ENCODE data around the gene IFRD2.

Gene IFRD2

DNA sequence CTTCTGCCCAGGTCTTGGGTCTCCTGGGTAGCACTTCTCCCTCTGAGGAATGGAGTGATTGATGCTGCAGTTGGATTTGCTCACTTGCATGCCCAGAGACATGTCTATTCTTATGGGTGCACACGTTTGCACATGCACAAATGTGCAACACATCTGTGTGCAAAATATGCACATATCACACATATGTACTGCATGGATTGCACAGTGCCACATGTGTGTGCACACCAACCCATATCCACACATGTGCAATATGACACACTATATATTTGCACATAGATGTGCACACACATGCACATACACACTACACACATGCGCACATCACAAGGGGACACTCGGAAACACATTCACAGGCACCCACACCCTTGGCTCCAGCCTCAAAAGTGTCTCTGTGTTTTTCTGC, 24.0 kb downstream of the IFRD2 start:
- H3K4me1 ChIP-seq (ENCODE audit: control insufficient read depth in 2 of 2, insufficient read depth in 2 of 2, low read length in 2 of 2), result peaks cover 66 to 75% of the 10 kb centered on the region in 2 donors
- peak overlapping the region; percentile 75 to 93 for H3K9ac ChIP-seq (ENCODE audit: low read depth in 1 of 2, low read length in 2 of 2)
- no peaks in the 10 kb centered on the region for H3K27me3 ChIP-seq (ENCODE audit: control insufficient read depth in 2 of 2, insufficient read depth in 2 of 2, low read length in 2 of 2)
- H3K27ac ChIP-seq (ENCODE audit: low read depth in 2 of 2, low read length in 2 of 2), result peak overlapping the region; percentile 96 to 97
- peak overlapping the region; percentile 71 to 79 for H3K4me3 ChIP-seq (ENCODE audit: low read length in 2 of 2)
- H3K9me3 ChIP-seq (ENCODE audit: control insufficient read depth in 2 of 2, low read length in 2 of 2), result no peaks in the 10 kb centered on the region
- H3K36me3 ChIP-seq (ENCODE audit: control insufficient read depth in 2 of 2, insufficient read depth in 2 of 2, low read length in 2 of 2), result peaks cover 0 to 3% of the 10 kb centered on the region in 2 donors

DNA sequence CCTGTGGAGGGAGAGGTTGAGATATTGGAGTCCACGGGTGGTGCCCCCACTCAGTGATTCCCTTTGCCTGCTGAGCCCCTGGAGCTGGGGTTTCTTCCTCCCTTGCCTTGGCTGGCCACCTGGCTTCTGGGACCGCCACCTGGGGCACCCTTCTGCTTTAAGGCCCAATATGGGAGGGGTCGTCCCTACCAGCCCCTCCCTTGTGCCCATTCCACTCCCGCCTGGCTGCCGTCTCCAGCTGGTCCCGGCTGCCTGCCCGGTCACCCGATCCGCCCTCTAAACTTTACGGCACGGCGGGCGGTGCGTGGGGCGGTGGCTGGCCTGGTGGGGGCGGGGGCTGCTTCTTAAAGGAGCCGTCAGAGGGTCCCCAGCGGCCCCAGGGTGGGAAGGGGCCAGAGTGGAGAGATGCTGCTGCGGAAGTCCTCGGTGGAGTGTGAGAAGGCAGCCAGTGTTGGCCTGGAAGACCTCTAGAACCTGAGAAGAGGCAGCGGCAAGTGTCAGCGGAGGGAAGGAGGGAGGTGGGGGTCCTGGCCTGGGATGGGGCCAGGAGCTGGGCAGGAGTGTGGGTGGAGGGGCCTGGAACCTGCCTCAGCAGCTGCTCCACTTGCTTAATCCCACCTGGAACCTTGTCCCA, 24.8 kb downstream of the IFRD2 start:
- Histone ChIP-seq H3K4me3 (ENCODE audit: low read length in 2 of 2) (peak overlapping the region; percentile 63 to 79), H3K9me3 (ENCODE audit: control insufficient read depth in 2 of 2, low read length in 2 of 2) (no peaks in the 10 kb centered on the region), H3K4me1 (ENCODE audit: control insufficient read depth in 2 of 2, insufficient read depth in 2 of 2, low read length in 2 of 2) (peaks cover 62 to 69% of the 10 kb centered on the region in 2 donors), H3K27me3 (ENCODE audit: control insufficient read depth in 2 of 2, insufficient read depth in 2 of 2, low read length in 2 of 2) (no peaks in the 10 kb centered on the region), H3K27ac (ENCODE audit: low read depth in 2 of 2, low read length in 2 of 2) (peak overlapping the region; percentile 96 to 97), H3K9ac (ENCODE audit: low read depth in 1 of 2, low read length in 2 of 2) (peak overlapping the region; percentile 88 to 93), H3K36me3 (ENCODE audit: control insufficient read depth in 2 of 2, insufficient read depth in 2 of 2, low read length in 2 of 2) (peaks cover 0 to 3% of the 10 kb centered on the region in 2 donors)

DNA sequence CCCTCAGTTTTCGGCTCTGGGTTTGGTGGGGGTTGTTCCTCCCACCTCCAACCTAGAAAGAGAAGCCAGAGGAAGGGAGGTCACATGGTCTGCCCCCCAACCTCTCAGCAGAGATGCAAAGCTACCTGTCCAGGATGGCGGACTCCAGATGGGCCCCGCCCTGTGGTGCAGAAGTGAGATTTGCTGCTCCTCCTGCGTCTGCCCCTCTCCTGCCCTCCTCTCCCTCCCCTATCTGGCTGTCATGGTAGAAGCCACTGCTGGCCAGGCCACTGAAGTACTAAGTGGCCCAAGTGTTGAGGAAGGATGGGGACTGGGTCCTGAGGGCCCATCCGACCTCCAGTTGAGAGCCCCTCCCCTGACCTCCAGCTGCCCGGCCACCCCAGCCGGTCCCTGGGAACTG, 25.4 kb downstream of the IFRD2 start:
- Histone ChIP-seq H3K9ac (ENCODE audit: low read depth in 1 of 2, low read length in 2 of 2) (peak overlapping the region; percentile 88 to 93), H3K27me3 (ENCODE audit: control insufficient read depth in 2 of 2, insufficient read depth in 2 of 2, low read length in 2 of 2) (no peaks in the 10 kb centered on the region), H3K9me3 (ENCODE audit: control insufficient read depth in 2 of 2, low read length in 2 of 2) (no peaks in the 10 kb centered on the region), H3K4me3 (ENCODE audit: low read length in 2 of 2) (peak overlapping the region; percentile 63 to 72), H3K36me3 (ENCODE audit: control insufficient read depth in 2 of 2, insufficient read depth in 2 of 2, low read length in 2 of 2) (peaks cover 0 to 3% of the 10 kb centered on the region in 2 donors), H3K27ac (ENCODE audit: low read depth in 2 of 2, low read length in 2 of 2) (peak overlapping the region; percentile 96 to 97), H3K4me1 (ENCODE audit: control insufficient read depth in 2 of 2, insufficient read depth in 2 of 2, low read length in 2 of 2) (peaks cover 61 to 69% of the 10 kb centered on the region in 2 donors)

DNA sequence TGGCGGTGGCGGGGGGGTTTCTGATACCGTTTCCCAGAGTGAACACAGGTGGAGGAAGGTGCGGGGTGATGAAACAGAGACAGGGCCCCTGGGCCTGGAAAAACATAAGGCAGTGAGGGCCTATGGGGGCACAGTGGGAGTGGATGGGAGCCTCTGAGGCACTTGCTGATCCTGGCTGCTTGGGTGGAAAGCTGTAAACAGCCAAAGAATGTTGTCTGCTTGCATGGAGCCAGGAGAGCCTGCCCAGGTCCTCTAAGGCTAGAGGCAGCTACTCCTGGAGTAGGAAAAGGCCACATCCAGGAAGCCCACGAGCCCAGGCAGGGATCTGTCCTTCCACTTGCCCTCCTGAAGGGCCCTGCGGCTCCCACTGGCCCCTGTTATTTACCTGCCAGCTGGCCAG, 26.2 kb downstream of the IFRD2 start:
- Histone ChIP-seq H3K9ac (ENCODE audit: low read depth in 1 of 2, low read length in 2 of 2) (peak overlapping the region in 1 of 2 donors; percentile 93), H3K4me3 (ENCODE audit: low read length in 2 of 2) (peak overlapping the region in 1 of 2 donors; percentile 72), H3K36me3 (ENCODE audit: control insufficient read depth in 2 of 2, insufficient read depth in 2 of 2, low read length in 2 of 2) (no peaks in the 10 kb centered on the region), H3K4me1 (ENCODE audit: control insufficient read depth in 2 of 2, insufficient read depth in 2 of 2, low read length in 2 of 2) (peaks cover 57 to 63% of the 10 kb centered on the region in 2 donors), H3K27me3 (ENCODE audit: control insufficient read depth in 2 of 2, insufficient read depth in 2 of 2, low read length in 2 of 2) (no peaks in the 10 kb centered on the region), H3K27ac (ENCODE audit: low read depth in 2 of 2, low read length in 2 of 2) (peak overlapping the region; percentile 96 to 97), H3K9me3 (ENCODE audit: control insufficient read depth in 2 of 2, low read length in 2 of 2) (no peaks in the 10 kb centered on the region)

DNA sequence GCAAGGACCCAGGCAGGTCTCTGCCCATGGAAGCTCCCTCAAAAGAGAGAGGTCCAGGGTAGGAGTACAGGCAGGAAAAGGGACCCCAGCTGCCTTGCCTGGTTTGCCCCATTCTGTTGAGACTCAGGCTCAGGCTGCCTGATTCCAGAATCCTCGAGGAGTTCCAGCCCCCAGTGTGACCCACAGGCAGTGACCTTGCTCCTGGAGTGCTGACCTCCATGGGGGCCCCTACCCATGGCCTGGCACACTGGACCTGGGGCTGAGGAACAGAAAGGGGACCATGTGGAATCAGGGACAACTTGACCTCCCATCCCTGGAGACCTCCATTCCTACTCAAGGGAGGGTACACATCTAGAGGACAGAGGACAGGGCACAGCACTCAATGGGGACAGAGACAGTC, 26.7 kb downstream of the IFRD2 start:
- peak overlapping the region; percentile 96 to 97 for H3K27ac ChIP-seq (ENCODE audit: low read depth in 2 of 2, low read length in 2 of 2)
- H3K36me3 ChIP-seq (ENCODE audit: control insufficient read depth in 2 of 2, insufficient read depth in 2 of 2, low read length in 2 of 2), result no peaks in the 10 kb centered on the region
- H3K4me1 ChIP-seq (ENCODE audit: control insufficient read depth in 2 of 2, insufficient read depth in 2 of 2, low read length in 2 of 2), result peaks cover 57 to 63% of the 10 kb centered on the region in 2 donors
- no peaks in the 10 kb centered on the region for H3K27me3 ChIP-seq (ENCODE audit: control insufficient read depth in 2 of 2, insufficient read depth in 2 of 2, low read length in 2 of 2)
- H3K9ac ChIP-seq (ENCODE audit: low read depth in 1 of 2, low read length in 2 of 2), result peak overlapping the region in 1 of 2 donors; percentile 36
- H3K9me3 ChIP-seq (ENCODE audit: control insufficient read depth in 2 of 2, low read length in 2 of 2), result no peaks in the 10 kb centered on the region
- no peak overlapping the region for H3K4me3 ChIP-seq (ENCODE audit: low read length in 2 of 2)

DNA sequence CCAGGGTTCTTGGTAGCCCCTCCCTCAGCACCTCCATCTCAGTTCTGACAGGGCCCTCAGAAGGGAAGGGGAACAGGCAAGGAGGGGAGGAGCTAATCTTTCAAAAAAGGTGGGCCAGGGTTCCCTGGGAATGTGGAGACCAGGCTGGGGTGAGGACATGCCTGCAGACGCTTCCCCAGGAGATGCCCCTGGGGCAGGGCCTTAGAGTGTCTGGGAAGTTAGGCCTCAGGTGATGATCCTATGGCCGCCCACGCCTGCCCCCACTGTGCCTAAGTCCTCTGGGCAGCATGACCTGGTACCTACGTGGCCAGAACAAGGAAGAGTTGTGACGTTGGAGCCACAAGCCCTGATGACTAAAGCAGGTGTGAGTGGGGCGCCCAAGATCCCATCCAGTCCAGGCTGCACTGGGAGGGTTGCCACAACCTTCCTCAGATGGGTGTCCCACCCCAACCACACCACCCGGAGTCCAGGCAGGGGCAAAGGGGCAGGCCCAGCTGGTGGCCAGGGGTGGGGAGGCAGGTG, 27.2 kb downstream of the IFRD2 start:
- peak overlapping the region; percentile 96 to 97 for H3K27ac ChIP-seq (ENCODE audit: low read depth in 2 of 2, low read length in 2 of 2)
- H3K4me3 ChIP-seq (ENCODE audit: low read length in 2 of 2), result no peak overlapping the region
- peak overlapping the region in 1 of 2 donors; percentile 36 for H3K9ac ChIP-seq (ENCODE audit: low read depth in 1 of 2, low read length in 2 of 2)
- H3K9me3 ChIP-seq (ENCODE audit: control insufficient read depth in 2 of 2, low read length in 2 of 2), result no peaks in the 10 kb centered on the region
- H3K36me3 ChIP-seq (ENCODE audit: control insufficient read depth in 2 of 2, insufficient read depth in 2 of 2, low read length in 2 of 2), result no peaks in the 10 kb centered on the region
- peaks cover 57 to 61% of the 10 kb centered on the region in 2 donors for H3K4me1 ChIP-seq (ENCODE audit: control insufficient read depth in 2 of 2, insufficient read depth in 2 of 2, low read length in 2 of 2)
- no peaks in the 10 kb centered on the region for H3K27me3 ChIP-seq (ENCODE audit: control insufficient read depth in 2 of 2, insufficient read depth in 2 of 2, low read length in 2 of 2)

DNA sequence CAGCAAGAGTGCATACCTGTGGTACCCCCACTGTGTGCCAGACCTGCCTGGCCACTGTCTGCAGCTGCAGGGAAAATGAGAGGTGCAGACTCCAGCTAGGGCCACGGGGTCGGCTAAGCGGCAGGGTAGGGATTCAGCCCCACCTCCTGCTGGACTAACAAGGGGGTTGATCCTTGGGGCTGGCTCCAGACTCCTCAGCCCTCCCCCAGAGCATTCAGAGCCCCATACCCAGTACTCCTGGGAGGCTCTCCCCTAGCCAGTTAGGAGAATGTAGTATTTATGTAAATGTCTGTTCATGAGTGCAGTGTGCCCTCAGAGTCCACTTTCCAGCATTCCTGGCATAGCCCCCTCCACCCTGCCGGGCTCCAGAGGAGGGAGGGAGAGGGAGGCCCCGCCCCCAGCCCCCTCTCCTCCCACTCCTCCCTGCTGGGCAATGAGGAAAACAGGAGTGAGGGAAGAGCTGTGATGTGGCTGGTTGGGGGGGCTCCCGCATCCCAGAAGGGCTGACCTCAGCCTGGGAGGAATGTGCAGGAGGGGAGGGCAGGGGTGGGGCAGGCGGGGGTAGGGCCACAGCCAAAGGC, 27.8 kb downstream of the IFRD2 start:
- H3K9ac ChIP-seq (ENCODE audit: low read depth in 1 of 2, low read length in 2 of 2), result peak overlapping the region; percentile 24 to 36
- H3K4me3 ChIP-seq (ENCODE audit: low read length in 2 of 2), result no peak overlapping the region
- no peaks in the 10 kb centered on the region for H3K36me3 ChIP-seq (ENCODE audit: control insufficient read depth in 2 of 2, insufficient read depth in 2 of 2, low read length in 2 of 2)
- H3K4me1 ChIP-seq (ENCODE audit: control insufficient read depth in 2 of 2, insufficient read depth in 2 of 2, low read length in 2 of 2), result peaks cover 54 to 58% of the 10 kb centered on the region in 2 donors
- H3K9me3 ChIP-seq (ENCODE audit: control insufficient read depth in 2 of 2, low read length in 2 of 2), result no peaks in the 10 kb centered on the region
- H3K27me3 ChIP-seq (ENCODE audit: control insufficient read depth in 2 of 2, insufficient read depth in 2 of 2, low read length in 2 of 2), result no peaks in the 10 kb centered on the region
- peak overlapping the region; percentile 96 to 97 for H3K27ac ChIP-seq (ENCODE audit: low read depth in 2 of 2, low read length in 2 of 2)

DNA sequence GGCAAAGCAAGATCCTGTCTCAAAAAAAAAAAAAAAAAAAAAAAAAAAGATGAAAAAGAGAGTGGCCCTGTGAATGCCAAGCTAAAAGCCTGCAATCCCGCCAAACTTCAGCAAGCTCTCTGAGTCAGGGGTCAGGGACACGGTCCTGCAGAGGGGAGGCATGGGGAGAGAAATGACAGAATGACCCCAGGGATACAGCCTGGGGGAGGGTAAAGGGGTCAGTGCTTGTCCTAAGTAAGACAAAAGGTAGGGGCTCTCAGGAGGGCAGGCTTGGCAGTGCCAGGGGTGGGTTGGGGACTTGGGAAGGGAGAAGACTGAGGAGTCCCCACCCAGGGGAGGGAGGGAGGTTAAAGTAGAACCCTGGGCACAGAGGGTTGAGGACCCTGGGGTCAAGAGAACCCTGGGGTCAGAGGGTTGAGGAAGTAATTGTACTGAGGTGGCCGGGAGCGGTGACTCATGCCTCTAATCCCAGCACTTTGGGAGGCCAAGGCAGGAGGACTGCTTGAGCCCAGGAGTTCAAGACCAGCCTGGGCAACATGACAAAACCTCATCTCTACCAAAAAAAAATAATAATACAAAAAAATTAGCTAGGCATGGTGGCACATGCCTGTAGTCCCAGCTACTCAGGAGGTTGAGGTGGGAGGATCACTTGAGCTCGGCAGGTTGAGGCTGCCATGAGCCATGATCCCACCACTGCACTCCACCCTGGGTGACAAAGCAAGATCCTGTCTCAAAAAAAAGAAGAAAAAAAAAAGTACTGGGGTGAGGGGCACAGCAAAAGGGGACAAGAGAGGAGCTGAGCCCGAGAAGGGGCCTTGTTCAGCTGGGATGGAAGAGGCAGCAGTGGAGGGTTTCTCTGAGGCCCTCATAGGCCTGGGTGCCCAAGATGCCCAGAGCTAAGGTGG, 28.5 kb downstream of the IFRD2 start:
- Histone ChIP-seq H3K9ac (ENCODE audit: low read depth in 1 of 2, low read length in 2 of 2) (no peak overlapping the region), H3K27me3 (ENCODE audit: control insufficient read depth in 2 of 2, insufficient read depth in 2 of 2, low read length in 2 of 2) (no peaks in the 10 kb centered on the region), H3K36me3 (ENCODE audit: control insufficient read depth in 2 of 2, insufficient read depth in 2 of 2, low read length in 2 of 2) (peaks cover 0 to 1% of the 10 kb centered on the region in 2 donors), H3K27ac (ENCODE audit: low read depth in 2 of 2, low read length in 2 of 2) (peak overlapping the region; percentile 40 to 96), H3K9me3 (ENCODE audit: control insufficient read depth in 2 of 2, low read length in 2 of 2) (no peaks in the 10 kb centered on the region), H3K4me3 (ENCODE audit: low read length in 2 of 2) (no peak overlapping the region), H3K4me1 (ENCODE audit: control insufficient read depth in 2 of 2, insufficient read depth in 2 of 2, low read length in 2 of 2) (peaks cover 50 to 53% of the 10 kb centered on the region in 2 donors)

DNA sequence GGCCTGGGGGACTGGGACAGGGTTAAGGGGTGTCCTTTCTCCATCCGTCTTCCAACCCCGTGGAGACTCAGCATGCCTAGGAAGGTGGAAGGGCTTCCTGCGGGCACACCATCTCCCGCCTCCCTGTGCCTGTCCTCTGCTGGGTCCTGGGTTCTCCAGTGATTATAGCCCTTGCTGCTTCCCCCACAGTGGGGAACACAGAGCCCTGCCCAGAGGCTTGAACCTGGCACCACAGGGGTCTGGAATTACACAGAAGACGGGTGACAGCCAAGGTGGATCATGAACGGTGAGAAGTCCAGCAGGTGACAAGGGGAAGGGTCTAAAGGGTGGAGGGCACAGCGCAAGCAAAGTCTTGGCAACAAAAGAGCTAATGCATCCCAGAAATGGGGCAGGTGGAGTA, 29.5 kb downstream of the IFRD2 start:
- no peaks in the 10 kb centered on the region for H3K27me3 ChIP-seq (ENCODE audit: control insufficient read depth in 2 of 2, insufficient read depth in 2 of 2, low read length in 2 of 2)
- no peak overlapping the region for H3K4me3 ChIP-seq (ENCODE audit: low read length in 2 of 2)
- H3K4me1 ChIP-seq (ENCODE audit: control insufficient read depth in 2 of 2, insufficient read depth in 2 of 2, low read length in 2 of 2), result peaks cover 41 to 44% of the 10 kb centered on the region in 2 donors
- peaks cover 3 to 5% of the 10 kb centered on the region in 2 donors for H3K36me3 ChIP-seq (ENCODE audit: control insufficient read depth in 2 of 2, insufficient read depth in 2 of 2, low read length in 2 of 2)
- no peaks in the 10 kb centered on the region for H3K9me3 ChIP-seq (ENCODE audit: control insufficient read depth in 2 of 2, low read length in 2 of 2)
- H3K9ac ChIP-seq (ENCODE audit: low read depth in 1 of 2, low read length in 2 of 2), result no peak overlapping the region
- H3K27ac ChIP-seq (ENCODE audit: low read depth in 2 of 2, low read length in 2 of 2), result no peak overlapping the region

All from mucosa of rectum (tissue), 2 donors.